ENCODE data around the gene OGDH. TPM values are rescaled to one million over a fixed set of nuclear protein-coding genes. Genes with fewer than 3 reads are reported as not detected.

OGDH gene
- polyA plus RNA-seq, 1 donor = 97.4 TPM

DNA sequence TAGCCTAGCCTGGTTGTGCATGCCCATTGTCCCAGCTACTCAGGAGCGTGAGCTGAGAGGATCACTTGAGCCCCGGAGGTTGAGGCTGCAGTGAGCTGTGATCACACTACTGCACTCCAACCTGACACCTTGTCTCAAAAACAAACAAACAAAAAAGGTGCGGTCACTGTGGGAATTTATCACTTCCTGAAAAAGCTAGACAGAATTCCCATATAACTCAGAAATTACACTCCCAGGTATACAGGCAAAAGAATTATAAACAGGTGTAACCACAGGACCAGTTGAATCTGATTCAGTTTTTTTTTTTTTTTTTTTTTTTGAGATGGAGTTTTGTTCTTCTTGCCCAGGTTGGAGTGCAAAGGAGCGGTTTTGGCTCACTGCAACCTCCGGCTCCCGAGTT lies 3.2 kb upstream of the OGDH start:
- WGBS (ENCODE audit: insufficient coverage, low lambda C conversion rate) = 50% methylated on average over 2 of the region's 6 CpGs

DNA sequence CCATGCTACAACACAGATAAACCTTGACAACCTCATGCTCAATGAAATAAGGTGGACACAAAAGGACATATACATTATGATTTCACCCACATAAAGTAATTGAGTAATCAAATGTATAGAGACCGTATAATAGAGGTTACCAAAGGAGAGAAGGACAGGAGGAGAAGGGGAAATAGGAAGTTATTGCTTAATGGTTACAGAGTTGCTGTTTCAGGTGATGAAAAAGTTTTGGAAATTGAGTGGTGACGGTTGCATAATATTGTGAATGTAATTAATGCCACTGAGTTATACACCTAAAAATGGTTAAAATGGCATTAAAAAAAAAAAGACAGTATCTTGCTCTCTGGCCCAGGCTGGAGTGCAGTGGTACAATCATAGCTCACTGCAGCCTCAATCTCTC lies 1.5 kb upstream of the OGDH start:
- Histone ChIP-seq H3K4me1 (ENCODE audit: control insufficient read depth, insufficient read depth, low read length) (peaks cover 7% of the 10 kb centered on the region), H3K27ac (ENCODE audit: low read length) (no peak overlapping the region), H3K36me3 (ENCODE audit: control insufficient read depth, insufficient read depth, low read length) (peaks cover 3% of the 10 kb centered on the region), H3K9me3 (ENCODE audit: control insufficient read depth, low read depth, low read length) (no peaks in the 10 kb centered on the region), H3K27me3 (ENCODE audit: control insufficient read depth, insufficient read depth, low read length) (peaks cover 2% of the 10 kb centered on the region), H3K4me3 (ENCODE audit: low read length) (no peak overlapping the region)
- DNase-seq = no peak
- whole genome bisulfite sequencing (ENCODE audit: insufficient coverage, low lambda C conversion rate) = 95% methylated on average over 2 of the region's 2 CpGs

More for the DNA sequence above, 3.2 kb upstream of the OGDH start:
- Histone ChIP-seq H3K4me3 (ENCODE audit: low read length) (no peak overlapping the region), H3K36me3 (ENCODE audit: control insufficient read depth, insufficient read depth, low read length) (peaks cover 3% of the 10 kb centered on the region), H3K4me1 (ENCODE audit: control insufficient read depth, insufficient read depth, low read length) (peaks cover 7% of the 10 kb centered on the region), H3K27me3 (ENCODE audit: control insufficient read depth, insufficient read depth, low read length) (peaks cover 2% of the 10 kb centered on the region), H3K27ac (ENCODE audit: low read length) (no peak overlapping the region), H3K9me3 (ENCODE audit: control insufficient read depth, low read depth, low read length) (no peaks in the 10 kb centered on the region)
- DNase-seq = no peak

DNA sequence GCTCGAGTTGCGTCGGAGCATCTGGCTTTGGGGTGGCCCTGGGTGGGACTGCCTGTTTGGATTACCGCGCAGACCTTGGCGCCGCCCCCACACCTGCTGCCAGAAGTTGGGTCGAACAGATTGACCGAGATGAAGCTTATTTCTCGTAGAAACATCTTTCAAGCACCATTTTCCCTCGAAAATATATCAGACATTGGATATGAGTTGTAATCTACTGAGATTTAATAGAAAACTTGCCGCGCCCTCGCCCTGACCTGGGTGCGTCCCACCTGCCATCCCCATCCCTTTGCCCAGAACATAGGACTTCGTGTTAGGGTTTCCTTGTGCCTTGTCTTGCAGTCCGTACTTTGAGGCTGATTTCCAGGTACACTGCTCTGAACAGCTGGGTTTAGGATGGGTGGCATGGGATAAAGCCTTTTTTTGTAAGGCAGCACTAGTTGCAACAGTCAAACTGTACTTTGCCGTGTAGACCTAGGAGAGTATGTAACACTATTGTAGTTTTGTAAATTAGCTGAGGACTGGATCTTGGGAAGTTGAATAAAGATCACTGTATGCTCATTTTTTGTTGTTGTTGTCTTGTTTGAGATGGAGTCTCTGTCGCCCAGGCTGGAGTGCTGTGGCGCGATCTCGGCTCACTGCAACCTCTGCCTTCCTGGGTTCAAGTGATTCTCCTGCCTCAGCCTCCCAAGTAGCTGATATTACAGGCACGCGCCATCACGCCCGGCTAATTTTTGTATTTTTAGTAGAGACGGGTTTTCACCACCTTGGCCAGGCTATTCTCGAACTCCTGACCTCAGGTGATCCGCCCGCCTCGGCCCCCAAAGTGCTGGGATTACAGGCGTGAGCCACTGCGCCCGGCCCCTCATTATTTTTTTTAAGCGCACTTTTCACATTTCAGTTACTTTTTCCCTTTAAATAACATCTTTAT lies 978 bp downstream of the OGDH start:
- Histone ChIP-seq H3K27ac (ENCODE audit: low read length) (peak overlapping the region; percentile 99), H3K36me3 (ENCODE audit: control insufficient read depth, insufficient read depth, low read length) (peaks cover 3% of the 10 kb centered on the region), H3K27me3 (ENCODE audit: control insufficient read depth, insufficient read depth, low read length) (peaks cover 2% of the 10 kb centered on the region), H3K9me3 (ENCODE audit: control insufficient read depth, low read depth, low read length) (no peaks in the 10 kb centered on the region), H3K4me3 (ENCODE audit: low read length) (peak overlapping the region; percentile 89), H3K4me1 (ENCODE audit: control insufficient read depth, insufficient read depth, low read length) (peaks cover 7% of the 10 kb centered on the region)
- WGBS (ENCODE audit: insufficient coverage, low lambda C conversion rate) = 100% methylated on average over 3 of the region's 35 CpGs
- no peak for DNase-seq

DNA sequence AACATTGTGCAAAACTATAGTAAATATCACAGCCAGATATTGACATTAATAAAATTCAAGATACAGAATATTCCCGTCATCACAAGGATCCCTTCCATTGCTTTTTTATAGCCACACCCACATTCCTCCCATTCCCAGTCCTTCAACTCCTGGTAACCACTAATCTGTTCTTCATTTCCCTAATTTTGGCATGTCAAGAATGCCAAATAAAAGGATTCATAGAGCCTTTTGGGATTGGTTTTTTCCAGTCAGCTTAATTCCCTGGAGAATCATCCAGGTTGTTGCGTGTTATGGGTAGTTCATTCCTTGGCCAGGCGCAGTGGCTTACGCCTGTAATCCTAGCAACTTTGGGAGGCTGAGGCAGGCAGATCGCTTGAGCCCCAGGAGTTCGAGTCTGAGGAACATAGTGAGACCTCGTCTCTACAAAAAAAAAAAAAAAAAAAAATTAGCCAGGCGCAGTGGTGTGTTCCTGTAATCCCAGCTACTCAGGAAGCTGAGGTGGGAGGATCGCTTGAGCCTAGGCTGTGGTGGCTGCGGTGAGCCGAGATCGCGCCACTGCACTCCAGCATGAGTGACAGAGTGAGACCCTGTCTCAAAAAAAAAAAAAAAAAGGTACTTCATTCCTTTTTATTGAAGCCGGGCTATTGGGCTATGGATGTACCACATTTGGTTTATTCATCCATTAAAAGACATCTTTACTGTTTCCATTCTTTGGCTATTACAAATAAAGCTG lies 2.7 kb downstream of the OGDH start:
- H3K27me3 ChIP-seq (ENCODE audit: control insufficient read depth, insufficient read depth, low read length) = no peaks in the 10 kb centered on the region
- no peak overlapping the region for H3K27ac ChIP-seq (ENCODE audit: low read length)
- no peak for DNase-seq
- H3K9me3 ChIP-seq (ENCODE audit: control insufficient read depth, low read depth, low read length) = no peaks in the 10 kb centered on the region
- H3K36me3 ChIP-seq (ENCODE audit: control insufficient read depth, insufficient read depth, low read length) = peaks cover 3% of the 10 kb centered on the region
- WGBS (ENCODE audit: insufficient coverage, low lambda C conversion rate) = 42% methylated on average over 1 of the region's 14 CpGs
- H3K4me1 ChIP-seq (ENCODE audit: control insufficient read depth, insufficient read depth, low read length) = peaks cover 9% of the 10 kb centered on the region
- H3K4me3 ChIP-seq (ENCODE audit: low read length) = no peak overlapping the region

DNA sequence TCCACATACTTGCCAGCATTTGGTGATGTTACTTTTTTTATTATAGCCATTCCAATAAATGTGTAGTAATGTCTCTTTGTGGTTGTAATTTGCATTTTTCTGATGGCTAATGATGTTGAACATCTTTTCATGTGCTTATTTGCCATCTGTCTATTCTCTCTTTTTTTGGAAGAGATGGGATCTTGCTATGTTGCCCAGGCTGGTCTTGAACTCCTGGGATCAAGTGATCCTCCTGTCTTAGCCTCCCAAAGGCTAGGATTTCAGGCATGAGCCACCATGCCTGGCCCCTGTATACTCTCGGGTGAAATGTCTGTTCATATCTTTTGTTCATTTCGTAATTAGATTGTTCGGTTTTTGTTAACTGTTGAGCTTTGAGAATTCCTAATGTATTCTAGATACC lies 3.4 kb downstream of the OGDH start:
- Histone ChIP-seq H3K9me3 (ENCODE audit: control insufficient read depth, low read depth, low read length) (no peaks in the 10 kb centered on the region), H3K4me3 (ENCODE audit: low read length) (no peak overlapping the region), H3K4me1 (ENCODE audit: control insufficient read depth, insufficient read depth, low read length) (peaks cover 12% of the 10 kb centered on the region), H3K27ac (ENCODE audit: low read length) (no peak overlapping the region), H3K36me3 (ENCODE audit: control insufficient read depth, insufficient read depth, low read length) (peaks cover 3% of the 10 kb centered on the region), H3K27me3 (ENCODE audit: control insufficient read depth, insufficient read depth, low read length) (no peaks in the 10 kb centered on the region)
- 100% methylated on average over 2 of the region's 3 CpGs for WGBS (ENCODE audit: insufficient coverage, low lambda C conversion rate)
- DNase-seq = no peak

DNA sequence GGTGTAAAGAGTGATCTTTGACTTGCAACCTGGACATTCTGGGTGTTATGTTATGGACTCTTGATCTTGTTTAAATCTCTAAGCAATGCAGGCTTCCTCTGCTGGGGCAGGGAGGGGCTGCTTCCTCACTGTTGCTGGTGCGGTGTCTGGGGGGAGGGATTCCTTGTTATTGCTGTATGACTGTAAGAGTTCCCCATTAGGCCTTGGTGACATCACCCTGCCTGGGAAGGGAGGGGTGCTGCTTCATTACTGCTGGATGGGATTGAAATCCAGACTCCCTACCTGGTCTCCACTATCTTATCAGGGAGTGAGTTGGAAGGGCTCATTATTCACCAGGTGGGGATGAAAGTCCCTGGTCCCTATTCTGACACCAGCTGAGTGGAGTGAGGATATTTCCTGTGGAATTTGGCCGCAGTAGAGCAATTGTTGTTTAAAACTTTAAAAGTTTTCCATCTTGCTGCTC lies 8.8 kb downstream of the OGDH start:
- H3K27me3 ChIP-seq (ENCODE audit: control insufficient read depth, insufficient read depth, low read length) = no peaks in the 10 kb centered on the region
- H3K4me1 ChIP-seq (ENCODE audit: control insufficient read depth, insufficient read depth, low read length) = peaks cover 35% of the 10 kb centered on the region
- peak; percentile 97 to 99 for DNase-seq
- no CpG with 5 or more reads among the region's 2 CpGs for WGBS (ENCODE audit: insufficient coverage, low lambda C conversion rate)
- no peak overlapping the region for H3K4me3 ChIP-seq (ENCODE audit: low read length)
- H3K9me3 ChIP-seq (ENCODE audit: control insufficient read depth, low read depth, low read length) = no peaks in the 10 kb centered on the region
- H3K27ac ChIP-seq (ENCODE audit: low read length) = peak overlapping the region; percentile 91
- no peaks in the 10 kb centered on the region for H3K36me3 ChIP-seq (ENCODE audit: control insufficient read depth, insufficient read depth, low read length)

DNA sequence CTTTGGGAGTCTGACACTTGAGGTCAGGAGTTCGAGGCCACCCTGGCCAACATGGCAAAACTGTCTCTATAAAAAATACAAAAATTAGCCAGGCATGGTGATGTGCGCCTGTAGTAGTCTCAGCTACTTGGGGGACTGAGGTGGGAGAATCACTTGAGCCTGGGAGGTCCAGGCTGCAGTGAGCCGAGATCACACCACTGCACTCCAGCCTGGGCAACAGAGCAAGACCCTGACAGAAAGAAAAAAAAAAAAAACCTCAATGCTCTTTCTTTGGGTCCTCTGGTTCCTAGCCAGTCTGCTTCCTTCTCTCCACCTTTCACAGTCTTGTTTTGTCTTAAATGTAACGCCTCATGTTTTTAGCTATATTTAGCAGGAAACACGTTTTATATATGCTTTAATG lies 9.4 kb downstream of the OGDH start:
- H3K9me3 ChIP-seq (ENCODE audit: control insufficient read depth, low read depth, low read length) = no peaks in the 10 kb centered on the region
- WGBS (ENCODE audit: insufficient coverage, low lambda C conversion rate) = 100% methylated on average over 2 of the region's 5 CpGs
- peaks cover 35% of the 10 kb centered on the region for H3K4me1 ChIP-seq (ENCODE audit: control insufficient read depth, insufficient read depth, low read length)
- peak overlapping the region; percentile 91 for H3K27ac ChIP-seq (ENCODE audit: low read length)
- no peaks in the 10 kb centered on the region for H3K27me3 ChIP-seq (ENCODE audit: control insufficient read depth, insufficient read depth, low read length)
- H3K4me3 ChIP-seq (ENCODE audit: low read length) = no peak overlapping the region
- H3K36me3 ChIP-seq (ENCODE audit: control insufficient read depth, insufficient read depth, low read length) = no peaks in the 10 kb centered on the region
- DNase-seq = no peak

DNA sequence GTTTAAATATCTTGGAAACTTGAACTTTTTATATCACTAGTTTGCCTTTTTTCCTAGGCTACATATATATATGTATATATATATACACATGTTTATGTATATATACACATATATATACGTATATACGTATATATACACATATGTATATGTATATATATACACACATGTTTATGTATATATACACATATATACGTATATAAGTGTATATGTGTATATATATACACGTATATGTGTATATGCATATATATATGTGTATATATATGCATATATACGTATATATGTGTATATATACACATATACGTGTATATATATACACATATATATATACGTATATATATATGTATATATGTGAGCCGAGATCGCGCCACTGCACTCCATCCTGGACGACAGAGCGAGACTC lies 10.1 kb downstream of the OGDH start:
- H3K4me3 ChIP-seq (ENCODE audit: low read length) = no peak overlapping the region
- H3K36me3 ChIP-seq (ENCODE audit: control insufficient read depth, insufficient read depth, low read length) = no peaks in the 10 kb centered on the region
- no peak for DNase-seq
- no CpG with 5 or more reads among the region's 12 CpGs for WGBS (ENCODE audit: insufficient coverage, low lambda C conversion rate)
- peaks cover 35% of the 10 kb centered on the region for H3K4me1 ChIP-seq (ENCODE audit: control insufficient read depth, insufficient read depth, low read length)
- peak overlapping the region; percentile 92 for H3K27ac ChIP-seq (ENCODE audit: low read length)
- H3K27me3 ChIP-seq (ENCODE audit: control insufficient read depth, insufficient read depth, low read length) = no peaks in the 10 kb centered on the region
- H3K9me3 ChIP-seq (ENCODE audit: control insufficient read depth, low read depth, low read length) = no peaks in the 10 kb centered on the region

DNA sequence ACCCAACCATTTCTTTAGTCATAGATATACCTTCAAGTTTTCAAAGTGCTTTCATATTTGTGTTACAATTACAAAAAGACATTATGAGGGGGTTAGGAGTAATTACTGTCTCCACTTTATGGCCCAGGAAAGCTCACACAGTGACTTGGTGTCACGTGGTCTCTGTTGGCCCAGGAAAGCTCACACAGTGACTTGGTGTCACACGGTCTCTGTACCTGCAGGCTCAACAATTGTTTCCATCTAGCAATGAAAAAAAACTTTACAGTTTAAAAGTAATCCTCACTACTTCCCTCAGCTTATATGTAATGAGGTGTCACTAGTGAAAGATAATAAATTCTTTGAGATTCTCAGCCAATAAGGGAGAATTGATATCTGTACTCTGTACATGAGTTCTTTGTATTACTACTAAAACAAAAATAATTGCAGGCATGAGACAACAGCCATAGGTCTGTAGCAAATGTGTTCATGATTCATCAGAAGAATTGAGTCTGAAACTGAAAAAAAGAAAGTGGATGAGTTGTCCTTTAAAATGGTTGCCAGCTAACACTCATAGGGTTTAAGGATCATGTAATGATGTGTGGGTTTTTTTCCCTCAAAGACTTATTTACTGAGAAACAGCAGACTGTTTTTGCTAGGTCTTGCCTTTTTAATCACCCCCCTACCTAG lies 10.9 kb downstream of the OGDH start:
- Histone ChIP-seq H3K36me3 (ENCODE audit: control insufficient read depth, insufficient read depth, low read length) (no peaks in the 10 kb centered on the region), H3K27ac (ENCODE audit: low read length) (peak overlapping the region; percentile 92), H3K4me1 (ENCODE audit: control insufficient read depth, insufficient read depth, low read length) (peaks cover 37% of the 10 kb centered on the region), H3K9me3 (ENCODE audit: control insufficient read depth, low read depth, low read length) (no peaks in the 10 kb centered on the region), H3K4me3 (ENCODE audit: low read length) (no peak overlapping the region), H3K27me3 (ENCODE audit: control insufficient read depth, insufficient read depth, low read length) (no peaks in the 10 kb centered on the region)
- peak; percentile 69 to 84 for DNase-seq
- no CpG with 5 or more reads among the region's 2 CpGs for WGBS (ENCODE audit: insufficient coverage, low lambda C conversion rate)

DNA sequence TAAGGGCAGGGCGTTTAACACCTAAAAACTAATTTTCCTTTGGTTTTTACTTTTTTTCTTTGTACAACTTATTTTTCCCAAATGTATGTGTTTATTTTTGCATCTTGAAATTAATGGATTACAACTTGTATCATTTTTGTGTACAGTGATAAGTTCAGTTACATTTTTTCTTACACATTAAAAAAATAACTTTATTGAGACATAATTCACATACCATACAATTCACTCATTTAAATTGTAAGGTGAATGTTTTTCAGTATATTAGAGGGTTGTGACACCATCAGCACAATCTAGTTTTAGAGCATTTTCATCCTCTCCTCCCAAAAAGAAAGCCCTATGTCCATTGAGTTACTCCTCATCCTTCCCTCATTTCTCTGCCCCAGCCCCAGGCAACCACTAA lies 11.6 kb downstream of the OGDH start:
- Histone ChIP-seq H3K4me1 (ENCODE audit: control insufficient read depth, insufficient read depth, low read length) (peaks cover 44% of the 10 kb centered on the region), H3K36me3 (ENCODE audit: control insufficient read depth, insufficient read depth, low read length) (no peaks in the 10 kb centered on the region), H3K4me3 (ENCODE audit: low read length) (no peak overlapping the region), H3K9me3 (ENCODE audit: control insufficient read depth, low read depth, low read length) (no peaks in the 10 kb centered on the region), H3K27ac (ENCODE audit: low read length) (peak overlapping the region; percentile 92), H3K27me3 (ENCODE audit: control insufficient read depth, insufficient read depth, low read length) (no peaks in the 10 kb centered on the region)
- no peak for DNase-seq
- WGBS (ENCODE audit: insufficient coverage, low lambda C conversion rate) = 100% methylated on average over 1 of the region's 1 CpG
